ENCODE data around the gene INS.

The INS gene

DNA sequence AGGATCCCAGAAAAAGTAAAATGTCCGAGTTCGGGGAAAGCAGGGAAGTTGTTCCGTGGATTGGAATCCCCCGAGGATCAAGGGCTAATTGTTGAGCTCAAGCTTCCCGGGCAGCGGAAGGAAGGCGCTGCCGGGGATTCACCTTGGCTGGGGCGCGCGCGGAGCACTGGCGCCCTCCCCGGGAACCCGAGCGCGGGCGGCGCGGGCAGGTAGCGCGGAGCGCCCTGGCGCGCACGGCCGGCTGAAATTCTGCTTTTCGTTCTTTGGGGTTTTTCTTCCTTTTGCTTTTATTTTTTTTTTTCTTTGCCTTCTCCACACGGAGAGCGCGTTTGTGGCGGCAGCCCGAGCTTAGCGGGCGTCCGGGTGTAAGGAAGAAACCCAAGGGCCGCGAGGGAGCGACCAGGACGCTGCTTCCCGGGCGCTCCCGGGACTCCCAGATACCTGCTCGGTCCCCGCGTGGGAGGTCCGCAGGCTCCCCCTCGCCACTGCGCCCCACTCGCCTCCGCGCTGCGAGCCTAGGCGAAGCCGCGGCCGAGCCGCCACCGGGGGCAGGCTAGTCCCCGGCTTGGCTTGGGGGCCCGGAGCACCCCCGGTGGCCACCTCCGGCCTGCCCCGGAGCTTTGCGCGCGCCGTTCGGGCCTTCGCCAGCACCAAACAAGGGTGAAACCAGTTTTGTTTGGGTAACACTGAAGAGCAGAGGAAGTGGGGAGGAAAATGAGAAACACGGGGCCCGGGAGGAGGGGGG lies 17.0 kb downstream of the INS start:
- no peak for DNase-seq

DNA sequence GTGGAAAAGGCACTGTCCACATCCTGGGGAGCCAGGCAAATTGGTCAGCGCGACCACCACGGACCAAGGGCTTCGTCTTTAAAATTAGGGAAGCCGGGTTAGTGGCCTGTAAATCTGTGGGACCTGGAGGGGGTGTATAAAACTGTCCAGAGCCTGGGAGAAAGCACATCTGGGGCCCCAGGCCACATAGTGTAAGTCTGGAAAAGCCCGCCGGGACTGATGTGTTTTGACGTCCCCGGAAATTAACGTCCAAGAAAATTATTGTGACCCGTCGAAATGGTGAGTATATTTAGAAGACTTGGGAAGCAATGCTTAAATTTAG lies 17.6 kb downstream of the INS start:
- DNase-seq = no peak

DNA sequence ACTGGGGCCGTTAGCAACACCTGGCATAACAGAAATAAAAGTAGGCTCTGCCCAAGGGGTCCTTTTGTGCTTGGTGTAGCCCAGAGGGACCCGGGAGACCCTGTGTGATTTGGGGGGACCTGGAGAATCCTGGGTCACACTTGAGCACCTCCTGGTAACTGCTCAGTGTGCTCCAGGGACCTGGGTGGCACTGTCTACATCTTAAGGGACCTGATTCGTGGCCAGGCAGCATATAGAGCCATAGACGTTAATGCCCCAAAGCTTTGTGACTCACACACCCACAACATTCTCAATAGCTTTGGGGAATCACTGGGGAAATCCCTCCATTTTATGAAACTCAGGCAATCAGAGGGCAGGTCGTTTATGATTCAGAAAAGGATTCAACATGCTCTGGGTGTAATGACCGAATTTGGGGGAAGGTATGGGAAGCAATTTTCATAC lies 18.2 kb downstream of the INS start:
- no peak for DNase-seq

DNA sequence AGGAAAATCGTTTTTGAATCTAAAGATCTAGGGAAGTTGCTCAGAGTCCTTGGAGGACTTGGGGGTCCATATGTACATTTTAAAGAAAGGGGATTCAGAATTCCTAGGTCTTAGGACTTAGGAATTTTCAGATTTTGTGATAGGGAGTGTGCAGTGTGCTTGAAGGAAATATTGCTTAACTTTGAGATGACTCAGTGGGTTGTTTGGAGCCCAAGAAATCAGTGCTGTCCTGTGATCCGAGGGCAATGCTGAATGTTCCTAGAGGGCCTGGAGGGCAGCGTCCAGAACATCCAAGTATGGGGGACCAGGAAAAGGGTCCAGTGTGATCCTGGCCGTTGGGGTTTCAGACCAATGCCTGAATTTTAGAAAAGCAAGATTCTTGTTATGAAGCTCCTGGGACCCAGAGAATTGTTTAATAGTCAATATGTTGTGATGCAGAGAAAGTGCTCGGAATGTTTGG lies 18.7 kb downstream of the INS start:
- DNase-seq = no peak

DNA sequence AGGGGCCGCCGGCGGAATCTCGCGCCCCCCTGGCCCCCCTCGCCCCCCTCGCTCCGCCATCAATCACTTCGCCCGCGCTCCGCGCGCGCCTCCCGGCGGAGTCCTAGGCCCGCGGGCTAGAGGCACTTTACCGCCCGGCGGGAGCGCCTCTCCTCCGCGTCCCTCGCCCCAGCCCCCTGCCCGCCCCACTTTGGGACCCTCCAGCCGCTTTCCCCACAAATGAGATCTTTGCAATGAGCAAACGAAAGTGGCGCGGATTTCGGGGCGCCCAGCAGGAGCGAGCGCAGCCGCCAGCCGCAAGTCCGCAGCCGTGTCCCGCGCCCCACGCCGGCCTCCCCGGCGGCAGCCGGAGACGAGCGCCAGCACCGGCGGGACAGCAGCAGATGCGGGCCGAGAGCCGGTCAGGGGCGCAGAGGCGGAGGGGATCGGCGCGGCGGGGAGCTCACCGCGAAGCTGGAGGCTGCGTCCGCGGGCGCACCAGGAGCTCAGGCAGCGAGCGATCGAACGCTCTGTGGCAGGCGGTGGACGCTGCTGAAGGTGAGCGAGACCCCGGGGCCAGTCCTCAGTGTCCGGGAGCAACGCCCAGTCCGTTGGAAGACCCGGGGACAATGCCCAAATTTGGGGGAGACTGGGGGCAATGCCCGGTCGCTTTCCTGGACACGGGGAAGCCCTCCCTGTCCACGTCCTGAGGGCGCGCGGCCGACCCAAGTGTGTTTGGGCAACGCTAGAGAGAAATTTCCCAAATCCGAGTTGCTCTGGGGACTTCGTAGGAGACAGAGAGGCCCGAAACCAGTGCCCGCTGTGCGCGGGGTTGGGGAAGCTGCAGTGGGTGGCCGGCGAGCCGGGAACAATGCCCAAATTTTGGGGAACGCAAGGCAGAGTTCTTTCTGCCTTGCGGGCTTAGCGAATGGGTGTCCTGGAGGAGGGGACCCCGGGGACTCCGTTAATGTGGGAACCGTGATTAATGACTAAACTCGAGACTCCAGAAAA lies 20.3 kb downstream of the INS start:
- DNase-seq = no peak

DNA sequence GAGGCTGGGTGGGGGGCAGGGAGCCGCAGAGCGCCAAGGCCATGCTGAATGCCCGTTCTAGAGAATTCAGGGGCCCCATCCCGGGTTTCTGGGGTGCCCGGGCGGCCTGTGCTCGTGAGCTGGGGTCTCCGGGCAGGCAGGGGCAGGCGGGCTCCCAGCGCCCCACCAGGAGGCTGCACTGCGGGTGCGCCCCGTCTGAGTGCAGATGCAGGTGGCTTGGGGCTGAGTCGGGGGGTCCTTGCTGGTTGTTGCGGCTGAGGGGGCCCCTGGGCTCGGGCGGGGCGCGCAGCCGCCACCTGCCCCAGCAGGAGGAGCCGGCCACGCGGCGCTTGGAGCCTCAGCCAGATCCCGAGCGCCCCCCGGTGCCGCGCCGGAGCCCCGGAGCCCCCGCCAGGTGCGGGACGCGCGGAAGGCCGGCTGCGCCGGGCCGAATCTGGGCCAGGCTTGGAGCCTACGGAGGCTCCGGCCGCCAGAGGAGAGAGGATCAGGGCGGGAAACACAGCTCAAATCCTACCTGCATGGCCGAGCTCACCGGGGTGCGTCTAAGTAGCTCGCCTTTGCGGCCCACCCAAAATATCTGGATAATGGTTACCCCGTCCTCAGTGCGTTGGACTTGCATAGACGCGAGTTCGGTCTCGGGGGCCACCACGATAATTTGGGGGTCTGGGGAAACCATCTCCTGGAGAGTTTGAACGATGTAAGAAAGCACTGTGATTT lies 21.2 kb downstream of the INS start:
- no peak for DNase-seq

DNA sequence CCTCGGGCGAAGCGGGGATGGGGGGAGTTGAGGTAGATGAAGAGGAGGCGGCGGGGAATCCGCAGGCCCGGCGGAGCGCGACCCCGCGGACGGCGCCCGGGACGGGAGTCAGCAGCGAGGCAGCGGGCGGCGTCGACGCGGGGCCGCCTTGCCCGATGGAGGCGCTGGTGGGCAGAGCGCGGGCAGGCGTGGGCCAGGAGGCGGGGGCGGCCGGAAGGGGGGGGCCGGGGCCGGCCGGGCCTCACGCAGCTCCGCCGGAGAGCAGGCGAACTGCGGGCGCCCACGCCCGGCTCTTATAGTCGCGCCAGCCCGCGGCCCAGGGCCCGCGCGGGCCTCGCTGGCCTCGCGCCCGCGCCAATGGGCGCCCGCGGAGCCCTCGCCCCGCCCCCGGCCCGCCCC lies 21.9 kb downstream of the INS start, which contains the start of gene IGF2:
Gene IGF2, minus strand, starts transcription at position 267 of the 399 bp plus-strand sequence. CDS start 3,866 bp downstream, outside the sequence.
- DNase-seq = no peak

DNA sequence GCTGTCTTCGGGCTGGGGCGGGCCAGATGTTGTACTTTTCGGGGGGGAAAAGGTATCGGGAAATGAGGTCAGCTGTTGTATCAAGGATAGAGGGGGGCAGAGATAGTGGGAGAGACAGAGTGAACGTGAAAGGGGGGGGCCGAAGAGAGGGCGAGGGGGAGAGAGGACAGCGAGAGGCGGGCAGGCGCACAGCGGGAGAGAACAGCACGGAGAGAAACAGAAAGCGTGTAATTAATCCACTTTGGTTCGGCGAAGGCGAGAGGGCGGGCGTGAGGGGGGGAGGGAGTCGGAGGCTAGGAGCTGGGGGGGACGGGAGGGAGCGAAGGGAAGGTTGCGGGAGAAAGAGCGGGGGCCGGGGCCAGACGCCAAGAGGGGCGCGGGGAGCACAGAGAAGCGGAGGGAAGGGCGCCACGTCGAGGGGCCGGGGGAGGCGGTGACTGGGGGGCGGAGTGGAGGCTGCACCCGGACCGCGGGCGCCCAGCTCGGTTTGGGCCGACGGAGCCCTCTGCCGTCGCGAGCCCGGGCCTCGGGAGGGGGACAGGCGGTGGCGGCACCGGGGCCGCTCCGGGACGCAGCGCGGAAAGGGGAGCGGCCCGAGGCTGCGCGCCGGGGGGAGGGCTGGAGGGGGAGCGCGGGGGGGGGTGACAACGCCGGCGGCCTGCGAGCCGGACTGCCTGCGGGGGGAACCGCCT lies 22.4 kb downstream of the INS start:
- no peak for DNase-seq

DNA sequence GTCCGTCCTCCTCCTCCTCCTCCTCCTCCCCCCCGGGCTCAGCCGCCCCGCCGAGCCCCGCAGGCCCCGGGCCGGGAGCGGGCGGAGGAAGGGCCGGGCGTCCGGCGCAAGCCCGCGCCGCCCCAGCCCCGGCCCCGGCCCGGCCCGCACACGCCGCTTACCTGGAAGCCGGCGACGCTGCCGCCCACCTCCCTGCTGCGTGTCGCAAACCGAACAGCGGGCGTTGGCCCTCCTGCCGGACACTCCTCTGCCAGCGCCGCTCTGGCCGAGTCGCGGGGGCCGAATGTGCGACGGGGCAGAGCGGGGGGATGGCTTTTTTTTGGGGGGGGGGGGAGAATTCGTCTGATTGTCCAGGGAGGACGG lies 23.0 kb downstream of the INS start:
- no peak for DNase-seq

DNA sequence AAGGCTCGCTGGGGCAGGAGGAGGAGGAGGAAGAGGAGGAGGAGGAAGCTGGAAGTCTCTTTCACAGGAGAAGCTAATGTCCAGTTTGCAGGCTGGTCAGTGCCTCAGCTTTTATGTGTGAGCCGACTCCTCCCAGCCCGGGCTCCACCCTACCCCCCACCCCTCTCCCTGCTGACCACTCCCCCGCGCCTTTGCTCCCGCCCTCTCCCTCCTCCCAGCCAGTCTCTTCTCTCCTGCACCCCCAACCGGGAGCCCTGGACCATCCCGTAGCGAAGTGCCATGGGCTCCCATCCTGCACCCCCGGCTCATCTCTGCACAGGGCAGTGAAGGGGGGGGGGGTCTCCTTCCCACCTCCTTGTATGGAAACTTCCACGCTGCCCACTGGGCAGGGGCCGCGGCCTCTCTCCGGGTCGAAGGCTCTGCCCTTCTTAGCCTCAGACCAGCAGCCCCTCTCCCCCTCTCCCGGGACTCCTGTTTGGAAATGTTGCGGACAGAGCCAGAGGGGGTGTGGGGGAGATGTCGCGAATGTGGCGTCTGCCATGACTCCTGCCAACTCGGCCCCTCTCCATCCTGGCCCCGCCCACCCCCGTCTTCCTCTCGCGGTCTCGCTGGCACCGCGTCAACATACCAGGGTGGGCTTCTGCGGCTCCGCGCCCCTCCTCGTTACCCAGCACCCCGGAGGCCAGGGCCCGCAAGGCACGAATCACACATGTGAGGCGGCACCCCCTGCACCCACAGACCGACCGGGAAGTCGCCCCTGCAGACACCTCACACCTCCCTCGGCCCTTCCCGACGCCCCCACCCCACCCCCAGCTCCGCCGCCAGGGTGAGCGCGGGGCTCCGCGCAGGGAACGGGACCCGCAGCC lies 23.6 kb downstream of the INS start:
- DNase-seq = no peak

DNA sequence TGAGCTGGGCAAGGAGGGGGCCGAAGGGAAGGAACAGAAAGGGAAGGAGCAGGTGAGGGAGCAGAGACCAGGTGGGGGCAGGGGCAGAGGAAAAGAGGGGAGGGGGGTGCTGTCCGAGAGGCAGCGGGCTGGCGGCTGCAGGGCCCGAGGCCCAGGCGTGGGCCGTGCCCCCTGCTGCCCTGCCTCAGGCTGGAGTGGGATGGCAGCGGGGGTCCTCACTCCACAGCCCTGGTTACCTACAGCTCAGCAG lies 24.1 kb downstream of the INS start:
- no peak for DNase-seq

DNA sequence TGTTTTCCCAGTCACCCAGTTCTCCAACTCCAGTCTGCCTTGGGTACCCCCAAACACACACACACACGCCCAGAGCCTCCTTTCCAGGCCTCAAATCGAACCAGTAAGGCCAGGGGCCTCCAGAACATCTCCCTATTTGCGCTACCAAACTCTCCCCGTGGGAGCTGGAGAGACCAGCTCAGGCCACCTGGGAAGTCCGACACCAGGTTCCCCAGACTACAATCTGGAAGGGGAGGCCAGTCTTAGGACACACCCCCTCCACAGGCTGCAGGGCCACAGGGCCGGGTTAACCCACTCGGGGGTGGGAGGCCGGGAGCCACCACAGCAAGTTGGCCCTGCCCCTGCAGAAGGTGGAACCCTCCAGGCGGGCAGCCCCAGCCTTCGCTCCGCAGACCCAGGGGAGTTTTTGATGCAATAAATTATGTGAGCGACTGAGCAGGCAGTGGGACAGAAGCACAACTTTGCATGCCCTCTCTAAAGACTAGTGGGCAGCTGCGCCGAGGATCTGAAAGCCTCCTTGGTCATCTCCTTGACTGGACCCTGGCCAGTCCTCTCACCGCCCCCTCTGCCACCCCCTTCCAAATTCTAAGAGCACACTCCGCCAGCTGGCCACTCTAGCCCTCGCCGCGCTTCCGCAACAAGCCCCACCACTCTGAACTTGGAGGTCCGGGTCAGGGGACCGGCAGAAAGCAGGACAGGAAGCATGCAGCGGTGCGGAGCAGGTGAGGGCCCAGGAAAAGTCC lies 24.6 kb downstream of the INS start:
- DNase-seq = no peak

DNA sequence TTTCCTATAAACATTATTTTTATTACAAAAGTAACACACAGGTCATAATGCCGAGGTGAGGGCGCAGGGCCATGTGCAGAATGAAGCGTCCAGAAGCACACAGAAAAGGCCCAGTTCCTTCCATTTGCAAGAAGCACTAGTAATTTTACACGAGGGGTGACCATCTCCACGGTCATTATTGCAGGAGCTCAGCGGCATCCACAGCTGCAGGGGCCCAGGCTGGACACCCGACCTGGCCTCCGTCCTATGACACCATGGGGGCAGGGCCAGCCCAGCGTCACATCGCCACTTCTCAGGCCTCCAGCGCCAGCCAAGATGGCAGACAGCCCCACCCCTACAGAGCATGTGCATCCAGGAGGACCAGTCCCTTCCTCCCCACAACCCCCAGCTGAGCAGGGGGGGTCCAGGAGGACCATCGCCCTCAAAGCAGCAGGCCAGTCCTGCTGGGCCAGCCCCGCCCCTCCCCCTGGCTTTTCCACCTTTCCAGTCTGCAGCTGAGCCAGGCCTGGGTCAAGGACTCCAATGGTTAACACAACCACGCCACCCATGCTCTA lies 25.3 kb downstream of the INS start:
- DNase-seq = no peak

DNA sequence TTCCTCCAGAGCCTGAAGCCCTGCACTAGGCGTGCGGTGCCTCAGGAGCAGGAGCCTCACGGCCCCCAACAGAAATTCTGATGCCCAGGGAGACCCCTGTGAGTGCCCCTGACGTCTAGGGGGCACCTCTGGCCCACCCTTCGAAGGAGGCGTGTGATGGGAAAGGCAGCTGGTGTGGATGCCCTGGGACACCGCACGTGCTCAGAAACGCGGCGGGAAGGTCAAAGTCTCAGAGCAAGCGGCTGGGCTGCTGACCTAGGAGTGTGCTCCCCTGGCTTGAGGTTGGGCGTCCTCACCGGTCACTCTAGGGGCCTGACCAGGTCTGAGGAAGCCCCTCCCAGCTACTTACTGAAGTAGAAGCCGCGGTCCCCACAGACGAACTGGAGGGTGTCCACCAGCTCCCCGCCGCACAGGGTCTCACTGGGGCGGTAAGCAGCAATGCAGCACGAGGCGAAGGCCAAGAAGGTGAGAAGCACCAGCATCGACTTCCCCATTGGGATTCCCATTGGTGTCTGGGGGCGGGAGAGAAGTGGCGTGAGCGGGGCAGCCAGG lies 25.9 kb downstream of the INS start:
- DNase-seq = no peak

DNA sequence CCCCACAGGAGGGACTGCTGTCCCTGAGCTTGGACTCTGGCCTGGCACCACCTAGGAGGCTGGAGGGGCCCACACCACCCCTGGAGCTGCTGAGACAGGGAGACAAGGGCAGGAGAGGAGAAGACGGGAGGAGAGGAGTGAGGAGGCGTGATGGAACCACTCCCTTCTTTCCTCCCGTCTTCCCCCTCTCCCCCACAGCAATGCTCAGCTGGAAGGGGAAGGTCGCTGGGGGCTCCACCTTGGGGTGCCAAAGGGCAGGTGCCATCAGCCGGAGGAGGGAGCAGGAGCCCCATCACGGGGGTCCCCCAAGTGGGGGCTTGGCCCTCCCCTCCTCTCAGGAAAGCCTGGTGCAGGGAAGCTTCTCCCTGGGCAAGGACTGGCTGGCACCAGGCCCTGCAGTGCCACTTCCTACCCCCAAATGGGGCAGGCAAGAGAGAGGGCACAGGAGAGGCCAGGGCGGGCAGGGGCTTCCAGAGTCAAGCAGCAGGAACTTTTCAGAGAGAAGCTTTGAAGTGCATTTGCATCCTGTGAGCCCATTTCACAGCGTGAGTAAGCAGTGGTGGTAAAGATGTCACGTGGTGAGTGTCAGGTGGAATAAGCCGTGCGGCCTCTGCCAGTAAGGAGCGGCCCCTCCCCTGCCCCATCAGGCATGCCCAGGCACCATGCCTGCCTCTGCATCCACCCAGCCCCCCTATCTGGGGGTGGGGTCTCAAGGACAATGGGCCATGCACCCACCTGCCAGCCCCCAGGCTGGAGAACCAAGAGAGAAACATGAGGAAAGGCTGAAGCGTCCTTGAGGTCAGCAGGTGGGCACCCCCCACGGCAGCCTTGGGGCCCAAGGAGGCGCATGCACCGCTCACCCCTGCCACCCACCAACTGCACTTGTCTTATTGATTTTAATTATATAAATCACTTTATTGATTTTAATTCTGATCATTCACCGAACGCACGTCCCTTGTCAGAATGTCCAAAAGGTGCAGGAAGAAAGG lies 26.7 kb downstream of the INS start:
- no peak for DNase-seq

DNA sequence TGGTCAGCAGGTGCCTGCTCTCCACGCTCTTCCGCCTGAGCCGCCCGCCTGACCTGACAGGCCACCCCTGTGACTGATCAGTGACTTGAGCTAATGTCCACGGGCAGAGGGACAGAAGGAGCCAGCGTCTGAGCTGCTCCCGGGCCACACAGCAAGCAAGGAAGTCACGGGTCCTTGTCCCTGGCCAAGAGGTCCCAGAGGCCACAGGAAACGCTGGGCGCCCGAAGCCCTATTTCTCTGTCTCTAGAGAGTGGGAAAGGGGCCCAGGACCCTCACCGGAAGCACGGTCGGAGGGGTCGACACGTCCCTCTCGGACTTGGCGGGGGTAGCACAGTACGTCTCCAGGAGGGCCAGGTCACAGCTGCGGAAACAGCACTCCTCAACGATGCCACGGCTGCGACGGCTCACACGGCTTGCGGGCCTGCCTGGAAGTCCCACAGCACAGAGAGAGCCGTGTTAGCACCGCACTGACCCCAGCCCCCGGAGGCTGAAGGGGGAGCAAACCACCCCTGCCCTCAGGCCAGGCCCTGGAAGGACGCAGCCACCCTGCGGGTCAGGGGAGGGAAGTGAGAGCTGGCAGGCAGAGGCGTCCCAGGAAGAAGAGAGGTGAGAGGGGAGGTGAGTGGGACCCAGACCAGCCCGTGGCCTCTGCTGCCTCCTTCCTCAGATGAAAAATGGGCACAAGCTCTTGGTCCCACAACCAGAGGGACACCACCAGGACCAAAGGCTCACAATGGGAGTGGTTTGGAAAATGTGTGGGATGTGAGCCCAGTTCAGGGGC lies 27.6 kb downstream of the INS start:
- no peak for DNase-seq

DNA sequence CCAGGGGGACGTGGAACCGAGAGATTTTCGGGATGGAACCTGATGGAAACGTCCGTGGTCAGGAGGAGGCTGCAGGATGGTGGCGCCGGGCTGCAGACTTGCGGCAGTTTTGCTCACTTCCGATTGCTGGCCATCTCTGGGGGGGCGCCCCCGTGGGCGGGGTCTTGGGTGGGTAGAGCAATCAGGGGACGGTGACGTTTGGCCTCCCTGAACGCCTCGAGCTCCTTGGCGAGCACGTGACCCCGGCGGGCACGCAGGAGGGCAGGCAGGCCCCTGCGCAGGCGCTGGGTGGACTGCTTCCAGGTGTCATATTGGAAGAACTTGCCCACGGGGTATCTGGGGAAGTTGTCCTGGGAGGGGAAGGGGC lies 28.2 kb downstream of the INS start:
- DNase-seq = no peak

DNA sequence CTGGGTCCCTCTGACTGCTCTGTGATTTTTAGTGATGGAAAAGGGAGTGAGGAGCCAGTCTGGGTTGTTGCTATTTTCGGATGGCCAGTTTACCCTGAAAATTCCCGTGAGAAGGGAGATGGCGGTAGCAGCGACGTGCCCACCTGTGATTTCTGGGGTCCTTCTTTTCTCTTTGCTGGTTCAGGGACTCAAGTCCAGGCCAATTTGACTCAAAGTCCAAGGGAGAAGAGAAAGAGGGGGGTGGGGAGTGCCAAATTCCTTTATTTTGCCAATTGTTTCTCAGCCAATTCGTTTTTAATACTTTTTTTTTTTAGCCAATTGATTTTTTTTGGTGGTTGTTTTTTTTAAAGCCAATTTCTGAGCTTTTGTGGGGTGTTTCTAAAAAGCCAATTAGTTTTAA lies 28.8 kb downstream of the INS start:
- no peak for DNase-seq
